Liver (tissue), 9 donors: ENCODE measurements around the gene GRB7. TPM values are rescaled to one million over a fixed set of nuclear protein-coding genes. Genes with fewer than 3 reads are reported as not detected.

Source experiments
- DNase-seq: peaks from one replicate; pipeline ENCODE4 v3.0.0-alpha.2; 2017; ENCODE audit warnings: low spot score
- H3K27ac ChIP-seq, 2 donors: one replicate each; pipeline ENCODE4 v1.7.0; 2013; ENCODE audit warnings: inconsistent platforms in 2 of 2, low read length in 2 of 2, control low read depth in 1 of 2, low read depth in 1 of 2, mild to moderate bottlenecking in 1 of 2
- H3K27me3 ChIP-seq, 4 donors: one replicate each; pipeline versions ENCODE4 v1.6.1 to v1.7.0; 2013; ENCODE audit warnings: low read length in 3 of 4, inconsistent platforms in 1 of 4, mild to moderate bottlenecking in 1 of 4, moderate library complexity in 1 of 4; ENCODE audit not compliant: control insufficient read depth in 4 of 4, insufficient read depth in 4 of 4
- H3K36me3 ChIP-seq, 4 donors: one replicate each; pipeline versions ENCODE4 v1.6.1 to v1.7.0; 2013; ENCODE audit warnings: low read length in 3 of 4, mild to moderate bottlenecking in 3 of 4, low read depth in 1 of 4, moderate library complexity in 1 of 4; ENCODE audit not compliant: control insufficient read depth in 4 of 4, insufficient read depth in 3 of 4
- H3K4me1 ChIP-seq, 4 donors: one replicate each; pipeline versions ENCODE4 v1.6.1 to v1.7.0; 2013; ENCODE audit warnings: low read length in 3 of 4, mild to moderate bottlenecking in 3 of 4, moderate library complexity in 1 of 4; ENCODE audit not compliant: control insufficient read depth in 4 of 4, insufficient read depth in 4 of 4
- H3K4me3 ChIP-seq, 3 donors: one replicate each; pipeline versions ENCODE4 v1.6.1 to v1.7.0; 2013; ENCODE audit warnings: low read length in 3 of 3, control low read depth in 1 of 3, low read depth in 1 of 3, mild to moderate bottlenecking in 1 of 3
- H3K9ac ChIP-seq, 2 donors: one replicate each; pipeline ENCODE4 v1.7.0; 2013; ENCODE audit warnings: low read length in 2 of 2, mild to moderate bottlenecking in 2 of 2, moderate library complexity in 2 of 2, control low read depth in 1 of 2, low read depth in 1 of 2
- H3K9me3 ChIP-seq, 4 donors: one replicate each; pipeline versions ENCODE4 v1.6.1 to v1.7.0; 2013; ENCODE audit warnings: low read length in 3 of 4; ENCODE audit not compliant: control insufficient read depth in 4 of 4
- CTCF ChIP-seq: fragments of 150-350 bp; IDR thresholded peaks from 2 replicates; pipeline ENCODE4 v1.5.1; 2017; ENCODE audit warnings: improper control_type of control experiment, low read depth, low read length; ENCODE audit not compliant: missing input control
- EGR1 ChIP-seq, 2 donors: IDR thresholded peaks; 2 replicates each; pipeline ENCODE4 v1.6.1; 2016 to 2018; ENCODE audit warnings: antibody characterized with exemption in 2 of 2, low read depth in 2 of 2
- FOXA1 ChIP-seq: IDR thresholded peaks from 2 replicates; pipeline ENCODE4 v1.6.1; 2016; ENCODE audit warnings: antibody characterized with exemption
- FOXA2 ChIP-seq: IDR thresholded peaks from 2 replicates; pipeline ENCODE4 v1.6.1; 2016; ENCODE audit warnings: antibody characterized with exemption
- GABPA ChIP-seq, 2 donors: IDR thresholded peaks in 1 of 2; conservative IDR thresholded peaks in 1 of 2; 2 replicates each; pipeline ENCODE4 v1.6.1; 2016; ENCODE audit warnings: antibody characterized with exemption in 2 of 2, mild to moderate bottlenecking in 1 of 2, moderate library complexity in 1 of 2
- HNF4A ChIP-seq, 2 donors: conservative IDR thresholded peaks; 2 replicates each; pipeline ENCODE4 v1.6.1; 2016; ENCODE audit warnings: antibody characterized with exemption in 2 of 2, mild to moderate bottlenecking in 2 of 2
- HNF4G ChIP-seq: IDR thresholded peaks from 2 replicates; pipeline ENCODE4 v1.6.1; 2016; ENCODE audit warnings: antibody characterized with exemption
- JUND ChIP-seq, 2 donors: IDR thresholded peaks; 2 replicates each; pipeline ENCODE4 v1.6.1; 2016; ENCODE audit warnings: antibody characterized with exemption in 2 of 2
- MAX ChIP-seq: IDR thresholded peaks from 2 replicates; pipeline ENCODE4 v1.6.1; 2016; ENCODE audit warnings: antibody characterized with exemption
- NR2F2 ChIP-seq: IDR thresholded peaks from 2 replicates; pipeline ENCODE4 v1.6.1; 2016; ENCODE audit warnings: antibody characterized with exemption
- RXRA ChIP-seq, 2 donors: IDR thresholded peaks; 2 replicates each; pipeline ENCODE4 v1.6.1; 2017 to 2018; ENCODE audit warnings: antibody characterized with exemption in 2 of 2, mild to moderate bottlenecking in 1 of 2
- SP1 ChIP-seq: IDR thresholded peaks from 2 replicates; pipeline ENCODE4 v1.6.1; 2018; ENCODE audit warnings: antibody characterized with exemption, mild to moderate bottlenecking
- TAF1 ChIP-seq: conservative IDR thresholded peaks from 2 replicates; pipeline ENCODE4 v1.6.1; 2016; ENCODE audit warnings: antibody characterized with exemption, mild to moderate bottlenecking
- YY1 ChIP-seq: IDR thresholded peaks from 2 replicates; pipeline ENCODE4 v1.6.1; 2016; ENCODE audit warnings: antibody characterized with exemption, mild to moderate bottlenecking
- ZBTB33 ChIP-seq: IDR thresholded peaks from 2 replicates; pipeline ENCODE4 v1.6.1; 2016; ENCODE audit warnings: antibody characterized with exemption
- WGBS: extraction: QIAGEN DNeasy Blood & Tissue Kit; methylation state at CpG from one replicate; pipeline ENCODE4 v1.1.7; 2013; 5-methylcytosine and 5-hydroxymethylcytosine counted together
- polyA plus RNA-seq, 2 donors: library from polyadenylated mRNA; stranded (reverse) in 1 of 2; unstranded in 1 of 2; fragments of 200-250 nt in 1 of 2; fragments of >200 nt in 1 of 2; fragmentation: Nextera tagmentation in 1 of 2; extraction: Ambion mirVana in 1 of 2; gene quantifications; one replicate each; pipeline versions ENCODE4 v1.2.1 to v1.2.3, GENCODE V29; 2013 to 2015
- total RNA-seq, 2 donors: library from RNA; depleted of rRNA; stranded (reverse); fragments of >200 nt; gene quantifications; one replicate each; pipeline ENCODE4 v1.2.3, GENCODE V29; 2014
- TF ChIP-seq, protein P1 (sequence below): IDR thresholded peaks from 2 replicates; pipeline ENCODE4 v1.6.1; 2016; ENCODE audit warnings: antibody characterized with exemption, mild to moderate bottlenecking
- TF ChIP-seq, protein P2 (sequence below): IDR thresholded peaks from 2 replicates; pipeline ENCODE4 v1.6.1; 2016; ENCODE audit warnings: antibody characterized with exemption
- donor health status: healthy.
- donor health status: healthy.
- donor health status: healthy.
- donor health status: healthy.
- donor health status: healthy.

Gene GRB7
- total and polyA plus RNA-seq, 4 donors, result 1.9 to 6.8 (median 2.5) TPM

DNA sequence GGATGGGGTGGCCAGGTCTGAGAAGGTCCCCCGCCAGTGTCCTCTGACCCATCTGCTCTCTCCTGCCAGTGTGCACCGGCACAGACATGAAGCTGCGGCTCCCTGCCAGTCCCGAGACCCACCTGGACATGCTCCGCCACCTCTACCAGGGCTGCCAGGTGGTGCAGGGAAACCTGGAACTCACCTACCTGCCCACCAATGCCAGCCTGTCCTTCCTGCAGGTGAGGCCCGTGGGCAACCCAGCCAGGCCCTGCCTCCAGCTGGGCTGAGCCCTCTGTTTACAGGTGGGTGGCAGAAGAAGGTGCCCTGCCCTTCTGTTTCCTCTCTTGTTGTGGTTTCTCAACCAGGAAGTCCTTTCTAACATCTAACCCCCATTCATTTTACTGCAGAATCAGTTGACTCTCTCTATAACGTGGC, 30.8 kb upstream of the GRB7 start:
- H3K4me1 ChIP-seq, result peaks cover 26 to 53% (median 49%) of the 10 kb centered on the region in 4 donors
- no peak overlapping the region for H3K9ac ChIP-seq
- H3K9me3 ChIP-seq, result no peaks in the 10 kb centered on the region
- H3K27me3 ChIP-seq, result no peaks in the 10 kb centered on the region
- H3K27ac ChIP-seq, result peak overlapping the region; percentile 15 to 98
- peaks cover 0 to 22% (median 5%) of the 10 kb centered on the region in 4 donors for H3K36me3 ChIP-seq
- TF ChIP-seq GABPA (IDR thresholded peaks at IDR 0.05 in 1 of 2, conservative IDR thresholded peaks at IDR 0.05 in 1 of 2) (no peak), EGR1 (IDR thresholded peaks at IDR 0.05; ENCODE audit: low read depth in 2 of 2) (no peak), JUND (IDR thresholded peaks at IDR 0.05) (no peak), CTCF (no peak), FOXA1 (no peak), TAF1 (no peak), FOXA2 (no peak), MAX (no peak), HNF4A (conservative IDR thresholded peaks at IDR 0.05) (no peak), RXRA (IDR thresholded peaks at IDR 0.05) (no peak), HNF4G (no peak)
- TF ChIP-seq, protein P1, sequence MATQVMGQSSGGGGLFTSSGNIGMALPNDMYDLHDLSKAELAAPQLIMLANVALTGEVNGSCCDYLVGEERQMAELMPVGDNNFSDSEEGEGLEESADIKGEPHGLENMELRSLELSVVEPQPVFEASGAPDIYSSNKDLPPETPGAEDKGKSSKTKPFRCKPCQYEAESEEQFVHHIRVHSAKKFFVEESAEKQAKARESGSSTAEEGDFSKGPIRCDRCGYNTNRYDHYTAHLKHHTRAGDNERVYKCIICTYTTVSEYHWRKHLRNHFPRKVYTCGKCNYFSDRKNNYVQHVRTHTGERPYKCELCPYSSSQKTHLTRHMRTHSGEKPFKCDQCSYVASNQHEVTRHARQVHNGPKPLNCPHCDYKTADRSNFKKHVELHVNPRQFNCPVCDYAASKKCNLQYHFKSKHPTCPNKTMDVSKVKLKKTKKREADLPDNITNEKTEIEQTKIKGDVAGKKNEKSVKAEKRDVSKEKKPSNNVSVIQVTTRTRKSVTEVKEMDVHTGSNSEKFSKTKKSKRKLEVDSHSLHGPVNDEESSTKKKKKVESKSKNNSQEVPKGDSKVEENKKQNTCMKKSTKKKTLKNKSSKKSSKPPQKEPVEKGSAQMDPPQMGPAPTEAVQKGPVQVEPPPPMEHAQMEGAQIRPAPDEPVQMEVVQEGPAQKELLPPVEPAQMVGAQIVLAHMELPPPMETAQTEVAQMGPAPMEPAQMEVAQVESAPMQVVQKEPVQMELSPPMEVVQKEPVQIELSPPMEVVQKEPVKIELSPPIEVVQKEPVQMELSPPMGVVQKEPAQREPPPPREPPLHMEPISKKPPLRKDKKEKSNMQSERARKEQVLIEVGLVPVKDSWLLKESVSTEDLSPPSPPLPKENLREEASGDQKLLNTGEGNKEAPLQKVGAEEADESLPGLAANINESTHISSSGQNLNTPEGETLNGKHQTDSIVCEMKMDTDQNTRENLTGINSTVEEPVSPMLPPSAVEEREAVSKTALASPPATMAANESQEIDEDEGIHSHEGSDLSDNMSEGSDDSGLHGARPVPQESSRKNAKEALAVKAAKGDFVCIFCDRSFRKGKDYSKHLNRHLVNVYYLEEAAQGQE, result no peak
- no peak for DNase-seq
- H3K4me3 ChIP-seq, result no peak overlapping the region
- WGBS, result 76% methylated on average over 7 of the region's 7 CpGs

- H3K9me3 ChIP-seq, result no peaks in the 10 kb centered on the region
- no peak for DNase-seq
- no peak overlapping the region for H3K27ac ChIP-seq
- WGBS, result 90% methylated on average over 14 of the region's 14 CpGs
- H3K36me3 ChIP-seq, result peaks cover 0 to 32% (median 9%) of the 10 kb centered on the region in 4 donors
- no peaks in the 10 kb centered on the region for H3K27me3 ChIP-seq
- H3K4me1 ChIP-seq, result peaks cover 15 to 31% (median 26%) of the 10 kb centered on the region in 4 donors
- no peak for TF ChIP-seq EGR1 (IDR thresholded peaks at IDR 0.05; ENCODE audit: low read depth in 2 of 2)
- no peak for TF ChIP-seq HNF4A (conservative IDR thresholded peaks at IDR 0.05)
- TF ChIP-seq, protein P2, sequence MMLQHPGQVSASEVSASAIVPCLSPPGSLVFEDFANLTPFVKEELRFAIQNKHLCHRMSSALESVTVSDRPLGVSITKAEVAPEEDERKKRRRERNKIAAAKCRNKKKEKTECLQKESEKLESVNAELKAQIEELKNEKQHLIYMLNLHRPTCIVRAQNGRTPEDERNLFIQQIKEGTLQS, result no peak
- TF ChIP-seq SP1, result no peak
- no peak for TF ChIP-seq ZBTB33
- TF ChIP-seq FOXA1, result no peak
- TF ChIP-seq, protein P1, result no peak
- no peak for TF ChIP-seq NR2F2
- TF ChIP-seq YY1, result no peak
- no peak overlapping the region for H3K9ac ChIP-seq
- no peak overlapping the region for H3K4me3 ChIP-seq
Observed at GRCh38 chr17:39709319-39709997, 28.3 kb upstream of the GRB7 start.
